Panc1 (cell line): ENCODE results near the gene TNPO2.

Experiments
- POLR2AphosphoS5 ChIP-seq: IDR thresholded peaks from 2 replicates; pipeline ENCODE4 v1.6.1; 2012; ENCODE audit warnings: mild to moderate bottlenecking, low read depth, low read length, moderate library complexity
- SIN3A ChIP-seq: IDR thresholded peaks from 2 replicates; pipeline ENCODE4 v1.6.1; 2012; ENCODE audit warnings: low read depth, mild to moderate bottlenecking, low read length, moderate library complexity, borderline replicate concordance; ENCODE audit not compliant: insufficient read depth
- TCF7L2 ChIP-seq: IDR thresholded peaks from 2 replicates; pipeline ENCODE4 v1.6.1; 2011; ENCODE audit warnings: mild to moderate bottlenecking, low read depth, low read length, inconsistent platforms
- TF ChIP-seq, protein P1 (sequence below): fragments of 450-650 bp; IDR thresholded peaks from 2 replicates; pipeline ENCODE4 v1.5.1; 2017; ENCODE audit warnings: mild to moderate bottlenecking
- TF ChIP-seq, protein P2 (sequence below), 2 experiments: IDR thresholded peaks; 2 replicates each; pipeline ENCODE4 v1.6.1; 2011 to 2012; ENCODE audit warnings: low read depth in 2 of 2, control low read depth in 1 of 2, low read length in 1 of 2, mild to moderate bottlenecking in 1 of 2, moderate library complexity in 1 of 2; ENCODE audit not compliant: insufficient read depth in 1 of 2

DNA sequence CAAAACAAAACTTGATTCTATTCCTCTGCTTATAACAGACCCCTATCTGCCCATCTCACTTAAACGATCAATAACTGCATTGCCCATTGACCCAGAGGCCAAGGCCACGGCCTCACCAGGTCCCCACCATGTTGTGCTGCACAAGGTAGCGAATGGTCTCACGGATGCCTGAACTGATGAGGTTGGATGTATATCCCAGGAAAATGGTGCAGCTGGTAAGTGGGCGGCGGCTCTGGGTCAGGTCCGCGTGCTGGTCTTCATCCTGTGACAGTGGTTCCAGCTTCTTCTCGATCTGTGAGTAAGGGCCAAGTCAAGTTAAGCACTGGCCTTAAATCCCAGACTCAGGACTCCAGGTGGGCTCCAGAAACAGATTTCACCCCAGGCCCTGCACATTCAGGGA, 43.7 kb downstream of the TNPO2 start:
- TF ChIP-seq, protein P1, sequence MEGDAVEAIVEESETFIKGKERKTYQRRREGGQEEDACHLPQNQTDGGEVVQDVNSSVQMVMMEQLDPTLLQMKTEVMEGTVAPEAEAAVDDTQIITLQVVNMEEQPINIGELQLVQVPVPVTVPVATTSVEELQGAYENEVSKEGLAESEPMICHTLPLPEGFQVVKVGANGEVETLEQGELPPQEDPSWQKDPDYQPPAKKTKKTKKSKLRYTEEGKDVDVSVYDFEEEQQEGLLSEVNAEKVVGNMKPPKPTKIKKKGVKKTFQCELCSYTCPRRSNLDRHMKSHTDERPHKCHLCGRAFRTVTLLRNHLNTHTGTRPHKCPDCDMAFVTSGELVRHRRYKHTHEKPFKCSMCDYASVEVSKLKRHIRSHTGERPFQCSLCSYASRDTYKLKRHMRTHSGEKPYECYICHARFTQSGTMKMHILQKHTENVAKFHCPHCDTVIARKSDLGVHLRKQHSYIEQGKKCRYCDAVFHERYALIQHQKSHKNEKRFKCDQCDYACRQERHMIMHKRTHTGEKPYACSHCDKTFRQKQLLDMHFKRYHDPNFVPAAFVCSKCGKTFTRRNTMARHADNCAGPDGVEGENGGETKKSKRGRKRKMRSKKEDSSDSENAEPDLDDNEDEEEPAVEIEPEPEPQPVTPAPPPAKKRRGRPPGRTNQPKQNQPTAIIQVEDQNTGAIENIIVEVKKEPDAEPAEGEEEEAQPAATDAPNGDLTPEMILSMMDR = no peak
- TF ChIP-seq, protein P2, sequence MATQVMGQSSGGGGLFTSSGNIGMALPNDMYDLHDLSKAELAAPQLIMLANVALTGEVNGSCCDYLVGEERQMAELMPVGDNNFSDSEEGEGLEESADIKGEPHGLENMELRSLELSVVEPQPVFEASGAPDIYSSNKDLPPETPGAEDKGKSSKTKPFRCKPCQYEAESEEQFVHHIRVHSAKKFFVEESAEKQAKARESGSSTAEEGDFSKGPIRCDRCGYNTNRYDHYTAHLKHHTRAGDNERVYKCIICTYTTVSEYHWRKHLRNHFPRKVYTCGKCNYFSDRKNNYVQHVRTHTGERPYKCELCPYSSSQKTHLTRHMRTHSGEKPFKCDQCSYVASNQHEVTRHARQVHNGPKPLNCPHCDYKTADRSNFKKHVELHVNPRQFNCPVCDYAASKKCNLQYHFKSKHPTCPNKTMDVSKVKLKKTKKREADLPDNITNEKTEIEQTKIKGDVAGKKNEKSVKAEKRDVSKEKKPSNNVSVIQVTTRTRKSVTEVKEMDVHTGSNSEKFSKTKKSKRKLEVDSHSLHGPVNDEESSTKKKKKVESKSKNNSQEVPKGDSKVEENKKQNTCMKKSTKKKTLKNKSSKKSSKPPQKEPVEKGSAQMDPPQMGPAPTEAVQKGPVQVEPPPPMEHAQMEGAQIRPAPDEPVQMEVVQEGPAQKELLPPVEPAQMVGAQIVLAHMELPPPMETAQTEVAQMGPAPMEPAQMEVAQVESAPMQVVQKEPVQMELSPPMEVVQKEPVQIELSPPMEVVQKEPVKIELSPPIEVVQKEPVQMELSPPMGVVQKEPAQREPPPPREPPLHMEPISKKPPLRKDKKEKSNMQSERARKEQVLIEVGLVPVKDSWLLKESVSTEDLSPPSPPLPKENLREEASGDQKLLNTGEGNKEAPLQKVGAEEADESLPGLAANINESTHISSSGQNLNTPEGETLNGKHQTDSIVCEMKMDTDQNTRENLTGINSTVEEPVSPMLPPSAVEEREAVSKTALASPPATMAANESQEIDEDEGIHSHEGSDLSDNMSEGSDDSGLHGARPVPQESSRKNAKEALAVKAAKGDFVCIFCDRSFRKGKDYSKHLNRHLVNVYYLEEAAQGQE (IDR thresholded peaks at IDR 0.05; ENCODE audit: insufficient read depth in 1 of 2, low read depth in 2 of 2, low read length in 1 of 2) = no peak
- no peak for TF ChIP-seq POLR2AphosphoS5
- no peak for TF ChIP-seq TCF7L2
- no peak for TF ChIP-seq SIN3A
